Ectodermal cell (in vitro differentiated cells): Measurements from ENCODE around the gene PUDP.

Source experiments
- H3K27ac ChIP-seq: 2 replicates; pipeline ENCODE4 v1.7.0; 2013; ENCODE audit warnings: mild to moderate bottlenecking, low read depth, low read length; ENCODE audit not compliant: insufficient read depth, poor library complexity, severe bottlenecking
- H3K27me3 ChIP-seq: 2 replicates; pipeline ENCODE4 v1.7.0; 2013; ENCODE audit warnings: mild to moderate bottlenecking, low read length; ENCODE audit not compliant: insufficient read depth, control insufficient read depth, poor library complexity, severe bottlenecking
- H3K36me3 ChIP-seq: one replicate; pipeline ENCODE4 v1.7.0; 2013; ENCODE audit warnings: low read length; ENCODE audit not compliant: control insufficient read depth, insufficient read depth
- H3K4me1 ChIP-seq: one replicate; pipeline ENCODE4 v1.7.0; 2013; ENCODE audit warnings: low read length; ENCODE audit not compliant: control insufficient read depth, insufficient read depth
- H3K4me3 ChIP-seq: 2 replicates; pipeline ENCODE4 v1.7.0; 2013; ENCODE audit warnings: low read depth, low read length, control low read depth; ENCODE audit not compliant: insufficient read depth
- H3K9me3 ChIP-seq: 2 replicates; pipeline ENCODE4 v1.7.0; 2013; ENCODE audit warnings: mild to moderate bottlenecking, low read length, moderate library complexity; ENCODE audit not compliant: control insufficient read depth
- WGBS, 2 experiments: methylation state at CpG; one replicate each; pipeline ENCODE4 v1.1.7; 2013; ENCODE audit warnings: missing lambda C conversion rate in 2 of 2; 5-methylcytosine and 5-hydroxymethylcytosine counted together

PUDP gene

DNA sequence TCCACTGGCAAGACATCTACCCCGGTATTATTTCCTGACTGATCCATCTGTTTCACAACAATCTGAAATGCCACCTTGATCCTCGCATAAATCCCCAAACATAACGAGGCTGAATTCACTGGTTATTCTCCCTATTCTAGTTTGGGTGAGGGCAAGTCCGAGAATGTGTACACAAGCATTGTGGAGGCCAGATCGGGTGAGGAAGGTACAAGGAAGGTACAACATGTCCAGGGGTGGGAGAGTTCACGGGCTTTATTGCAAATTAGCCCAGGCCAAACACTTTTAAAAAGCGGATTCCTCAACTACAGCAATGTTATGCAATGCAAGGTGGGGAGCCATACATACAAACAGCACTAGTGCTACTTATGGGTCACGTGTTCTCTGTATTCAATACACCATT, 82.5 kb downstream of the PUDP start:
- Histone ChIP-seq H3K27ac (no peak overlapping the region), H3K9me3 (no peaks in the 10 kb centered on the region), H3K27me3 (no peaks in the 10 kb centered on the region), H3K36me3 (no peaks in the 10 kb centered on the region), H3K4me3 (no peak overlapping the region), H3K4me1 (no peaks in the 10 kb centered on the region)
- WGBS, 2 experiments = 94 to 95% methylated on average over 8 of the region's 8 CpGs

DNA sequence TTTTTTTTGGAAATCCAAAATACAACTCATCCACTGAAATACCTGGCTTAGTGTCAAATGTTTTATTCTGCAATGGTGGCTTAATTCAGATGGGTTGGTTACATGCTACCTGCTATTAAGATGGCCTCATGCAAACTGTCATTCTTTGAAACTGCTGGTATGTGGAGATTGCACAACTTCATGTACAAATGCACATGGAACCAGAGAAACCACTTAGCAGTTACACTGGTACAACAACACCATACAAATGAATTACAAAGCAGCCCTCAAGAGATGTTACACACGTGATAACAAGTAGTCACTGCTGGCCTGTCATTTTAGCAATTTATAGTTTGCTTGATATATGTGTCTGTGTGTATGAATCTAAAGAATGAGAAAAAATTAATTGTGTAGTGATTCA, 85.0 kb downstream of the PUDP start:
- Histone ChIP-seq H3K9me3 (no peaks in the 10 kb centered on the region), H3K4me3 (no peak overlapping the region), H3K36me3 (no peaks in the 10 kb centered on the region), H3K27ac (no peak overlapping the region), H3K27me3 (no peaks in the 10 kb centered on the region), H3K4me1 (no peaks in the 10 kb centered on the region)
- 90% methylated on average over 1 of the region's 1 CpG; no CpG with 5 or more reads in 1 of the 2 experiments for WGBS, 2 experiments

GRCh38 chrX:7062276-7062675, 85.7 kb downstream of the PUDP start:
- WGBS, 2 experiments = 91 to 100% methylated on average over 1 of the region's 1 CpG
- no peaks in the 10 kb centered on the region for H3K27me3 ChIP-seq
- H3K4me1 ChIP-seq = no peaks in the 10 kb centered on the region
- no peak overlapping the region for H3K4me3 ChIP-seq
- no peaks in the 10 kb centered on the region for H3K9me3 ChIP-seq
- H3K36me3 ChIP-seq = no peaks in the 10 kb centered on the region
- no peak overlapping the region for H3K27ac ChIP-seq

DNA sequence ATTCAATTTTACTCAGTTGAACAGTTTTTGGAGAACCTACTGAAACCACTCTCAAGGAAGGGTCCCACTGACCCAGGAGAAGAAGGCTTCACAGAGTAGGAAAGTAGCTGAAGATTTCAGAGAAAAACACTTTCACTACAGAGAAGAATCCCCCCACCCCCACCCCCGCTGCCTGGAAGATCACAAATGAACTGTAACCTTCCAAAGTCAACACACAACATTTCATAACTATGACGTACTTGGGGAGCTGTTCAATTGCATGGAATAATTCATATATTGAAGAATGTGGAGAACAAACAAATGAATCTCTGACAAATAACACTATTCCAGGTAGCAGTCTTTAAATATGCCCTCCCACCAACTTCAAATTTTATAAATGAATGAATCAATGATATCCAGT, 86.5 kb downstream of the PUDP start:
- H3K27ac ChIP-seq = no peak overlapping the region
- H3K9me3 ChIP-seq = no peaks in the 10 kb centered on the region
- H3K4me1 ChIP-seq = no peaks in the 10 kb centered on the region
- H3K36me3 ChIP-seq = no peaks in the 10 kb centered on the region
- WGBS, 2 experiments = no CpG with 5 or more reads among the region's 2 CpGs
- H3K27me3 ChIP-seq = no peaks in the 10 kb centered on the region
- no peak overlapping the region for H3K4me3 ChIP-seq

GRCh38 chrX:7060444-7060843, 87.5 kb downstream of the PUDP start:
- Histone ChIP-seq H3K4me3 (no peak overlapping the region), H3K36me3 (no peaks in the 10 kb centered on the region), H3K4me1 (no peaks in the 10 kb centered on the region), H3K9me3 (no peaks in the 10 kb centered on the region), H3K27me3 (no peaks in the 10 kb centered on the region), H3K27ac (no peak overlapping the region)
- 93 to 97% methylated on average over 6 of the region's 6 CpGs for WGBS, 2 experiments

- WGBS, 2 experiments = 91 to 92% methylated on average over 5 of the region's 5 CpGs
Observed at GRCh38 chrX:7059859-7060258, 88.1 kb downstream of the PUDP start.

GRCh38 chrX:7059214-7059838, 88.6 kb downstream of the PUDP start:
- Histone ChIP-seq H3K4me3 (no peak overlapping the region), H3K9me3 (no peaks in the 10 kb centered on the region), H3K36me3 (no peaks in the 10 kb centered on the region), H3K27ac (no peak overlapping the region), H3K27me3 (no peaks in the 10 kb centered on the region), H3K4me1 (no peaks in the 10 kb centered on the region)
- WGBS, 2 experiments = 91 to 96% methylated on average over 11 to 12 of the region's 12 CpGs

More at GRCh38 chrX:7059859-7060258, 88.1 kb downstream of the PUDP start:
- no peak overlapping the region for H3K4me3 ChIP-seq
- no peaks in the 10 kb centered on the region for H3K36me3 ChIP-seq
- no peak overlapping the region for H3K27ac ChIP-seq
- no peaks in the 10 kb centered on the region for H3K9me3 ChIP-seq
- no peaks in the 10 kb centered on the region for H3K27me3 ChIP-seq
- H3K4me1 ChIP-seq = no peaks in the 10 kb centered on the region

DNA sequence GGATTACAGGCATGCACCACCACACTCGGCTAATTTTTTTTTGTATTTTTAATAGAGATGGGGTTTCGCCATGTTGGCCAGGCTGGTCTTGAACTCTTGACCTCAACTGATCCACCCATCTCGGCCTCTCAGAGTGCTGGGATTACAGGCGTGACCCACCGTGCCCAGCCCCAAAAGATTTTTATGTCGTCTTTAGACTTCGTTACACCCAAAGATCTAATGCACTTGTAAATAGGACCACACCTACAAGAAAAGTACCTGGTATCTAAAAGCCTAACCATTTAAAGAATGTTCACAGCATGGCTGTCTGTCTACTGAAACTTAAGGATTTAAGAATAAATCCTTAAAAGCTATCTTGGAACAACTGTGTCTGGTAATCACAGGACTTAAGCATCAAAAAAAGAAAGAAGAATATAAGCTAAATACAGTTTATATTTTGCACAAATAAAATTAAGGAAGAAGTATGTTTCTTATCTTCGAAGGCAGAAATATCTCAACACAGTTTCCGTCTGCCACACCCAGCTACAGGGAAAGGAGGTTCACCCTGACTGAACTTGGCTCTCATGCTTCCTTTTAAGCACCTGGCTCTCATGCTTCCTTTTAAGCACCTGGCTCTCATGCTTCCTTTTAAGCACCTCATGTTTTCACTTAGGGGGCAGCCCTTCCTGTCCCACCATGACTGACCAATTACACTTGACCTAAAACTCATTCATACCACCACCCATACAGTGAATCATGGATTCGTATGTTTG, 92.4 kb downstream of the PUDP start:
- 94 to 95% methylated on average over 10 of the region's 10 CpGs for WGBS, 2 experiments
- no peaks in the 10 kb centered on the region for H3K27me3 ChIP-seq

DNA sequence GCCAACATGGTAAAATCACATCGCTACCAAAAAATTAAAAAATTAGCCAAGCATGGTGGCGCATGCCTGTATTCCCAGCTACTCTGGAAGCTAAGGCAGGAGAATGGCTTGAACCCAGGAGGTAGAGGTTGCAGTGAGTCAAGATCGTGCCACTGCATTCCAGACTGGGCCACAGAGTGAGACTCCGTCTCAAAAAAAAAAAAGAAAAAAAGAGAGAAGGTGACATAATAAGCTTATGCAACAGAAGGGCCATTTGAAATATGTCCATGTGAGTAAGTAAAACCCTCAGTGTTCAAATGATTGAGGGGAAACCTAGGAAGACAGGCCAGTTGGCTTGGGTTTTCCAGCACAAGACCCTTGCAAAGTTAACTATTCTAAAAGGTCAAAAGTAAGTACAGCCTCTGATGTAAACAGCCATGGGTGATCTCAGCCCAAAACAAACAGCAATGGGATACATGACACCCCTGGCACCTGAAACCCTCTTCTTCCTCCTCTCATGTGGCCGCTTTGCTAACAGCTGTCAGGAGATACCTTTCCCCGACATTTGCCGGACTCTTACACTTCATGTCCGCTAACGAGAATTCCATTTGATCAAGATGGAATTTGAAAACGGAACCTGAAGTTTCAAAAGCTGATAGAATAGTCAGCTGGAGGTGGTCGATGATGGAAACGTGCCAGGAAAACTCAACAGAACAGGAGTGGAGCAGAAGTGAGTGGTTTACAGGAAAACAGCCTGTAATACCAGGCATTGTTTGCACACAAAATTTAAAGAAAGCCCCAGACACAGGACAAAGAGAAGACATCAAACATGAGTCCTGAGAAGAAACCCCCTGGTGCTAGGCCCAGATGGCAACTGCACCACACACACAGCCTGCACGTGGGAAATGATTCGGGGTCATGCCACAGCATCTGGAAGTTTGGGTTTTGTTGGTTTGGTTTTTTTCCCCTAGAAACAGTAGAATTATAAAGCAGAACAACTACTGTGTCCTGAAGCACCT, 93.4 kb downstream of the PUDP start:
- no peak overlapping the region for H3K27ac ChIP-seq
- no peaks in the 10 kb centered on the region for H3K9me3 ChIP-seq
- H3K4me3 ChIP-seq = no peak overlapping the region
- no peaks in the 10 kb centered on the region for H3K4me1 ChIP-seq
- no peaks in the 10 kb centered on the region for H3K27me3 ChIP-seq
- 94 to 95% methylated on average over 12 to 14 of the region's 14 CpGs for WGBS, 2 experiments
- no peaks in the 10 kb centered on the region for H3K36me3 ChIP-seq

More for the DNA sequence above, 92.4 kb downstream of the PUDP start:
- H3K9me3 ChIP-seq = no peaks in the 10 kb centered on the region
- no peak overlapping the region for H3K4me3 ChIP-seq
- H3K36me3 ChIP-seq = no peaks in the 10 kb centered on the region
- H3K27ac ChIP-seq = no peak overlapping the region
- H3K4me1 ChIP-seq = no peaks in the 10 kb centered on the region

DNA sequence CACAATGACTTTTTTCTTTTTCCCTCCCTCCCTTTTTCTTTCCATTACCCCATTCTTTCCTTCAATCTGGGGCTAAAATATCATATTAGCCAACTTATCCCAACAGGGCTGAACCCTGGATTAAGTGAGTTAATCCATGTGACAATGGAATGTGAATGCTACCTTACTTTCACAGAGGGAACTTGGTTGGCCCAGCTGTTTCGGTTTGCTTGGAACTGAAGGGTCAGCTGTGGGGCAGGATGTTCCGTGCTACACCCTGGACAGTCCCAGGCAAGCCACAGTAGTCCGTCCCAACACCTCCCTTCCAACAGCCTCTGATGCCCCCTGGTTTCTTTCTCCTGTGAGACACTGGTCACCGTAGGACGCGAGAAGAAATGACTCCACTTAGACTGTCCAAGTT, 95.4 kb downstream of the PUDP start:
- Histone ChIP-seq H3K4me3 (no peak overlapping the region), H3K27ac (no peak overlapping the region), H3K36me3 (no peaks in the 10 kb centered on the region), H3K9me3 (no peaks in the 10 kb centered on the region), H3K4me1 (no peaks in the 10 kb centered on the region), H3K27me3 (no peaks in the 10 kb centered on the region)
- WGBS, 2 experiments = 91 to 93% methylated on average over 6 of the region's 6 CpGs
